ENCODE data around the gene HID1.

DNA sequence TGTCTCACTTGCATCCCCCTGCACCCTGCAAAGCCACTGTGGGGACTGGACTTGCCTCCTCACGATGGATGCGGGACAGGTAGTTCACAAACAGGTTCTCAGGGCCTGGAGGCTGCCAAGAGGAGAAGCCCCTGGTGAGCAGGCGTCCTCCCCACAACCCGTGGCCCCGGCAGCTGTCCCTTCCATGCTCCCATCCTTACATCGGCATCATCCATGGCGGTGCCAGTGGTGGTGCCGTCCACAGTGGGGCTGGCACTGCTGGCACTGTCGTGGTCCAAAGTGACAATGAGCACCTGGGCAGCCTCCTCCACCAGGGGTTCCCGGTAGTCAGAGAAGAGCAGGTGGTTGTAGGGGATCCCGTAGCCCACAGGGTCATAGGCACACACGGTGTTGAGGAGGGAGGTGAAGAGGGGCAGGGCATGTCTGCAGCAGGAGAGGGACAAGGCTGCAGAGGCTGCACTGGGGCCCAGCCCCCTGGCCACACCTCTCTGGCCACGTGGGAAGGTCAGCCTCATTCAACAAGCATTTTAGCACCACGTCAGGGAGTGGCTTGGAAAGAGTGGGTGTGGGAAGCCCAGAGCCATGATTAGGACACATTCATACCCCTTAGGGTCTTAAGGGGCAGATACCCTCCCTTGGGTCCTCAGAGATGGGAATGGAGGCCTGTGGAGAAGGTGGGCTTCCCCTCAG lies 12.6 kb downstream of the HID1 start:
- TF ChIP-seq POLR2A (IDR thresholded peaks at IDR 0.05; ENCODE audit: extremely low read depth, insufficient read length), result no peak
- TF ChIP-seq, protein P1, sequence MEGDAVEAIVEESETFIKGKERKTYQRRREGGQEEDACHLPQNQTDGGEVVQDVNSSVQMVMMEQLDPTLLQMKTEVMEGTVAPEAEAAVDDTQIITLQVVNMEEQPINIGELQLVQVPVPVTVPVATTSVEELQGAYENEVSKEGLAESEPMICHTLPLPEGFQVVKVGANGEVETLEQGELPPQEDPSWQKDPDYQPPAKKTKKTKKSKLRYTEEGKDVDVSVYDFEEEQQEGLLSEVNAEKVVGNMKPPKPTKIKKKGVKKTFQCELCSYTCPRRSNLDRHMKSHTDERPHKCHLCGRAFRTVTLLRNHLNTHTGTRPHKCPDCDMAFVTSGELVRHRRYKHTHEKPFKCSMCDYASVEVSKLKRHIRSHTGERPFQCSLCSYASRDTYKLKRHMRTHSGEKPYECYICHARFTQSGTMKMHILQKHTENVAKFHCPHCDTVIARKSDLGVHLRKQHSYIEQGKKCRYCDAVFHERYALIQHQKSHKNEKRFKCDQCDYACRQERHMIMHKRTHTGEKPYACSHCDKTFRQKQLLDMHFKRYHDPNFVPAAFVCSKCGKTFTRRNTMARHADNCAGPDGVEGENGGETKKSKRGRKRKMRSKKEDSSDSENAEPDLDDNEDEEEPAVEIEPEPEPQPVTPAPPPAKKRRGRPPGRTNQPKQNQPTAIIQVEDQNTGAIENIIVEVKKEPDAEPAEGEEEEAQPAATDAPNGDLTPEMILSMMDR (IDR thresholded peaks at IDR 0.05; ENCODE audit: low read depth, low read length), result no peak
